DMS153 (cell line): Measurements from ENCODE around the gene FARS2.

Experiments
- DNase-seq: peaks from one replicate; lab custom pipeline; 2025; lab: John Stamatoyannopoulos, UW

Gene FARS2

DNA sequence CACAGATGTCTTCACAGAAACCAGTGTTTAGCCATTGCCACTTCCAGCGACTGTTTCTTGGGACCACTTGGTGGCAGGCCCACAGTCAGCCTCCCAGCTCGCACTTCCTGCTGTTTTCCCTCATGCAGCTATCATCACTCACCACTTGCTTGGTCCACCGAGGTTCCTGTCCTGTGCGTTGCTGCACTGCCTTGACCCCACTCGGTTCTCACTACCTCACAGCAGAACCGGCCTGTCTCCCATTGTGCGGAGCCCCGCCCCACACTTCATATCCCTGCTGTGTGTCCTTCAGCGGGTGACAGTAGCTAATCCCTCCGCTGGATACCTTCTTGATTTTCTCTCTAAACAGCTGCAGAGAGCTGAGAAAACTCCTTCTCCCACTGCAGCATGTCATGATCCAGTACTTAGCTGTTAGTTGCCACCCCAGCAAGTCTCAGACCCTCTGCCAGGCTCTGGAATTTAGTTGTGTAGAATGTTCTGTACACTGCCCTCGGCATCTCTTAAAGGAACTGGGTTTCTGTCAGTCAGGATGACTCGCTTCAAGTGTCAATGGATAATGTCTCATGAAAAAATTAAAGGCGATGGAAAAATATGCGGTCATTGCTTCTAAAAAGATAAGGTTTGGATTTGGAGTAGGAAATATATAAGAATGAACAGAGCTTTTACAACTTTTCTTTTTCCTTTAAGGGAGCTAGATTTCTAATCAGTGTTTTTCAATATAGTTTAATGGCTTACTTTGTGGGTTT lies 208.0 kb downstream of the FARS2 start:
- no peak for DNase-seq

GRCh38 chr6:5471044-5471443 lies 209.7 kb downstream of the FARS2 start:
- DNase-seq: peak; percentile 67

DNA sequence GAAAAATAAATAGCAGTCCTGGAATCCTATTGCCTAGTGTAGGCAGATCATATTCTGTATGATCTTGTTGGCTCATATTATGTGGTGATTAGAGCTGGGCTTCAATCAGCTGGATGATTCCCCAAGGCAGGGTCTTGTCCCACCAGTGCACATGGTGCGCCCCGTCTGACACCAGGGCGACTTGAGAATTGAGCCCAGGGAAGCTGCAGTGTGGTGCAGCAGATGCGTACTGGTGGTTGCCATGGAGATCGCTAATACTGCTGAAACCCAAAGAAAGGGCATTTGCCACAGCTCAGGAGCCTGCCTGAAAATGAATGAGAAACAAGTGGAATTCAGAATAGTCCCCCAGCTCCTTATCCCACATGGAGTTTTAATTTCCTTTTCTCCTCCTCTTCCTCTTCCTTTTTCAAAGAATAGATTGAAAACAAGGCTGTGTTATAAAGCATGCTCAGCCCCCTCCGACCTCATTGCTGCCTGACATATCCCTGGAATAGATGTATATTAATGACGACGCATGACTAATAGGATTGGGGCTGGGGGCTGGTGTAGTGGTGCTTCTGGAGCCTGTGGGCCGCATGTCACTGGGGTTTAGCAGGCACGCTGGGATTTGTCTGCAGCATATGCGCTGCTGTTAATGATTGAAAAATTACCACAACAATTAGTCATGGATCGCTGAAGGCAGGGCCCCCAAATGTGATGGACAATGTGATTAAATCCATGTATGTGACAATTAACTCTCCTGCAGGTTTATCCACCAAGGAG lies 210.5 kb downstream of the FARS2 start:
- DNase-seq: no peak

DNA sequence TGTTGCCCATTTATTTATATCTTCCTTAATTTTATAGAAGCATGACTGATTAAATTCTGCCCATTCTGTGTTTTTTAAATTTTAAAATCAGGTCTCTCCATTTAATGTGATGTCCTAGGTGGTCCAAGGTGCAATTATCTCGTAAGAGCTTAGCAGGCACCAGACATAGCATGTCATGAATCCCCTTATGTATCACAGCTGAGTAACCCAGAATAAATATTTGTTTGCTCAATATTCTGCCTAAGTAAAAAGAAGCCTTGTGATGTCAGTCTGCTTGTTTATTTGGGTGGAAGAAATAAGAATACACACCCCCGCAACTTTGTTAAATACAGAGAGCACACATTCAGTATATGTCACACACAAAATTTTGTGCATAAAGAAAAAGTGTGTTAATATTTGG lies 211.3 kb downstream of the FARS2 start:
- DNase-seq: no peak

GRCh38 chr6:5475779-5476178 lies 214.5 kb downstream of the FARS2 start:
- no peak for DNase-seq

- DNase-seq: no peak
These were observed 217.1 kb downstream of the FARS2 start for GRCh38 chr6:5478380-5478779.

- DNase-seq: peak; percentile 59
These were observed 219.7 kb downstream of the FARS2 start for GRCh38 chr6:5481033-5481432.

DNA sequence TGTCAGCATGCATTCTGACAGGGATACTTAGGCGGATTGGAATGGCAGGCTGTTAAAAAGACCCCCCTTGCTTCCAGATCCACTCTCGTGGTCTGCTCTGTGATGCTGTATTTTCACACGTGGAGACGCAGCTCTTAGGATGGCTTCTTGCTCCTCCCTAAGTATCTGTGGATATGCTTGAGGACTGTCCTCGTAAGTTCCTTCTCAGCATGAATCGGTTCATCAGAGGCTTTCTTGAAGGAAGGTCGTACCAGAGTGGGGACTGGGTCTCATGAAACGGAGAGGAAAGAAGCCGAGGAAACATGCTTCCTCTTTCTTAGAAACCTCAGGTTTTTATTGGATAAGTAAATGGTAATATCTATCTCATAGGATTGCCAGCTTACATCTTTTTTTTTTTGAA lies 220.4 kb downstream of the FARS2 start:
- DNase-seq: no peak

DNA sequence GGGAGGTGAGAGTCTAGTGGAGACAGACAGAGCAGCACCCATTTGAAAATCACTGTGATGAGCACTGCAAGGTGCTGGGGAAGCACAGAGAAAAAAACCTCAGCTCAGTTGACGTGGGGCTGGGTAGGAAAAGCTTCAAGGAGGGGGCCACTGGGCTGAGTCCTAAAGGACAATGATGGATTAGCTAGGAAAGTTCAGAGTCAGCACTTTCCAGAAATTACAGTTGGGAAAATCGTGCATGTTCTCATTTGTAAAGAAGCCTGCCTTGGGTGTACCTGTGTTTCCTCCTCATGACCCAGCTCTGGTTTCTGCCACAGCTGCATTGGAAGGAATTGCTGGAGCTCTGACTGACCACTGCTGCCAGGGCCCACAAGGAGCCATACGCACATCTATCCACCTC lies 221.3 kb downstream of the FARS2 start:
- no peak for DNase-seq

GRCh38 chr6:5484692-5485091 lies 223.4 kb downstream of the FARS2 start:
- DNase-seq: no peak

DNA sequence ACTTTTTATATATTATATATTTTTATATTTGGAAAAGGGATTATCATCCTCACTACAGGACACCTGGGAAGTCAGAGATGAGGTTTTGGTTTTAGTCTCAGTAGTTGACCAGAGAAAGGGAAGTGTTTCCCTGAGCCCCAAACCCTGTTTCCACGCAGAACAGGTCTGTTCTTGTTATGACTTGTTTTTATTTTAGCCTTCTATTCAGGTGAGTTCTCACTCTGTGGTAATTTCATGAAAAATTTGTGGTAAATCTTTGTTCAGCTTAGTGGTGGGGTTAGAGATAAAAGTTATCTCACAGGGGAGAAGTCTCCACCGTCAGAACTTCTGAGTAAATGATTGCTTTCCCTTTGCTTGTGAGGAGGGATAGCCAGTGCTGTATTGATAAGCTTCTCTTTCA lies 224.9 kb downstream of the FARS2 start:
- no peak for DNase-seq

- DNase-seq: peak; percentile 90
These were observed 229.3 kb downstream of the FARS2 start for GRCh38 chr6:5490501-5491069.

- DNase-seq: no peak
These were observed 231.0 kb downstream of the FARS2 start for GRCh38 chr6:5492356-5492755.

DNA sequence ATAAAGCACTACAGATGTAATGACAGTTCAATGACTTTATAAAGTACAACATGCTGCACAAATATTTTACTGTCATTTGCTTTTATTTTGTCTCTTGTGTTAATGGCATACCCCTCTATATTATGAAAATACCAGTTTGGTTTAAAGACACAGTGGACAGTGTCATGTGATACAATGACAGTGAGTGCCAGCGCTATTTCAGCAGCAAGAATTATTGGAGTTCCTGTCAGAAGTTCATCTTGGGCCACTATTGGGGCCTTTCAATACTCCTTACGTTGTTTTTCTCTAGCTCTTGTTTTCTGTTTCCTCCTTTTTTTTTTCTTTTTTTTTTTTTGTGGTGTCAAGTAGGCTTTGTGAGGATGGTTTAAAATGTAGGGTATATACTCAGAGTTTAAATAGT lies 232.5 kb downstream of the FARS2 start:
- DNase-seq: no peak

DNA sequence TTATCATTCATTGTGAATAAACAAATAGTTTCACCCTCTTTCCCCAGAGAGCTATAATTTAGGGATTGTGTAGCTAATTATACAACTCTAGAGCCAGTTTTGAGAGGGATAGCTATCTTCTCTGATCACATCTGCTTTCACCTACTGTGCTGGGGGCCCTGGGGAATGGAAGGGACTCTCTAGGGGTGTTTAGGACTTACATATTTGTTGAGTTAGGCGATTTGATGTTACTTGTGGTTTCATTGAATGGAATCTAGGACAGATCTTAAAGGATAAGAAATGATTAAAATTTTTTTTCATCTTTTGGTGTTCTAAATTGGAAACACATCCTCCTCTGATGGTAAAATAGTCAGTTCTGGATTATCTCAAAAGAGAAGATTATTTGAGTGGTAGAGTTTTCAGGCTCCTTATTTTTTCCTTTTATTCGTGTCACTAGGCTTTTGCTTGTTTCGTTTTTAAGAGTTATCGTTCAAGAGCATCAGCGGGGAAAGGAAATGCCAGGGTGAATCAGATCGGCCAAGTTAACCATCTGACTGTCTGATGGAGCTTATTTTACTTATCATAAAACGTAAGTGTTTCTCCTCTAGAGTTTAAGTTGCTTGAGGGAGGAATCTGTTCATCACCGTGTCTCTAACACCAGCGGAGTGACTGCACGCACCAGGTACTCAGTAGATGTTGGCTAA lies 236.7 kb downstream of the FARS2 start:
- no peak for DNase-seq

- DNase-seq: no peak
These were observed 237.2 kb downstream of the FARS2 start for GRCh38 chr6:5498579-5498899.

DNA sequence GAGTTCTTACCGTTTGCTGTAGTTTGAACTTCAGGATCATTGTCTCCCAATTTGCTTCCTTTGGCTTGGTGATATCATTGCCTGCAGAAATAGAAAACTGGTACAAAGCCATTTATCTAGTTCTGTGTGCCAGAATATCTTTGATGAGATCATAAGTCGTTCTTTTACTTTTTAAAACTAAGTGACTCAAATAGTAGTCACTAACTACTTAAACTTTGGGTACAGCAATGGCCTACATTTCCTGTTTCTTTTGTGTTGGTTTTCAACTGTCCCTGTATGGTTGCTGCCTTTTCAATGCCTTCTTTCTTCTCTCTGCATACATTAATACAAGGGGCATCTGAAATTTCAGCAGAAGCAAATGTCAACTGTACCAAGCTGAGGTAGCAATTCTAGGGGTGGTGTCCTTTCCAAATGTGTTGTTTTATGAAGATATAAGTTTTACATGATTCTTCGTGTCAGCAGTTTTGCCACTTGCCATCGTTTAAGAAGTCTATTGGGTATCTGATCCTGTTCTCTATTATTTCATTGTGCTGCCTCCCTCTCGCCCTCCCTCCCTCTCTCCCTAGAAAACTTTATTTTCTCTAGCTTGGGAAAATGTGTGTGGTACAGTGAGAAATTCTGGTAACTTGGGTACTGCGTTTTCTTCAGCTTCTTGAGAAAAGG lies 238.5 kb downstream of the FARS2 start:
- no peak for DNase-seq

DNA sequence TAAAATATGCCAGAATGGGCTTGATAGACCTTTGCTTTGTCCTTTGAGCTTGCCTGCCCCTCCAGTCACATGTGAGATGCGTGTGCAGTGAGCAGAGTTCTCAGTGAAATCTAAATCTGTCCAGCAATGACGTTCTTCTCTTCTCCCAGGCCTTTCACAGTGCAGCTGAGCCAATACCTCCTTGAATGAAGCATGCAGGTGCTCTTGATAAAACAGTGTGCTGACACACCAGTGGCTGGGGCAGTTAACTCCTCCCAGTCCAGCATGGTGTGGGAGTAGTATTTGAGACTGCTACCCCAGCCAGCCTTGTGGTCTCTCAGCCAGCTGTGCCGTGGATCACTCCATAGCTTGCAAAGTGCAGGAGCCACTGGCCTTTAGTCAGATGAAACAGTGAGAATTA lies 240.5 kb downstream of the FARS2 start:
- peak; percentile 40 for DNase-seq

DNA sequence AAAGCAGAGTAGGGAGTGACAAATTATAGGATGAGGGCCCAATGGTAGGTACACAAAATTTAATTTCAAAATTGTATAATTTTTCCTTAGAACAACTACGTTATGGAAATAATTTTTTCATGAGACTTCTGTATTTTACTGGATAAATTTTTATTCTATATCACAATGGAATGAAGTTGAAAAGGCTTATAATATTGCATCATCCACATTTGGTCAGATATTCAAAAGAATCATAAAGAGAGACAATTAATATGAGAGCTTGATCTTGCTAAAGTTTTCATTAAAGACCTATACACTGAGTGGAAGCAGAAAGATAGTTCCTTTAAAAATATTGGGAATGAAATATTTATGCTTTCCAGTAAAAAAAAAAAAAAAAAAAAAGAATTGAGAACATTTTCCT lies 242.8 kb downstream of the FARS2 start:
- no peak for DNase-seq

- DNase-seq: no peak
These were observed 244.8 kb downstream of the FARS2 start for GRCh38 chr6:5506149-5506548.

GRCh38 chr6:5506597-5506996 lies 245.3 kb downstream of the FARS2 start:
- no peak for DNase-seq

- no peak for DNase-seq
These were observed 245.9 kb downstream of the FARS2 start for GRCh38 chr6:5507131-5507681.
